HG03378 (cell line): ENCODE results near the gene F7.

Experiments used
- ATAC-seq: cut with Tn5 transposase; IDR thresholded peaks from one replicate; pipeline ENCODE4 v1.9.1; 2021; ENCODE audit warnings: mild to moderate bottlenecking, moderate library complexity; ENCODE audit not compliant: unreplicated experiment

Gene F7

GRCh38 chr13:113166681-113167080, 61.1 kb downstream of the F7 start:
- no peak for ATAC-seq

DNA sequence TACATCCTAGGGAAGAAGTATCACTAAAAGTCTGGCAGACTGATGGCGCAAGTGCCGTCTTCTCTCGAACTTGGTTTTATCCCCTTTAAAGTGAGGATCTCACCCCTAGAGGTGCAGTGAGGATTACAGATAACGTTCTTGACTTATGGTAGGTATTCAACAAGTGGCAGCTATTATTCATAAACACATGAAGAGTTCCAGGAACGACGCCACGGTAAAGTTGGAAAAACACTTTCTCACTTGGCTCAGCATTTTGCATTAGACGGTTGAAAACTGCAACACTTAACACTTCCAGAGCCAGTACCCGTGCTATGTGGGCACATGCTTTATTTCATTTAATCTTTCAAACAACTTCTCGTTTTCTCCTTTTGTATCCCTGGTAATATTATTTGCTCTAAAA, 61.6 kb downstream of the F7 start:
- ATAC-seq, result no peak

GRCh38 chr13:113167575-113167974, 62.0 kb downstream of the F7 start:
- no peak for ATAC-seq

DNA sequence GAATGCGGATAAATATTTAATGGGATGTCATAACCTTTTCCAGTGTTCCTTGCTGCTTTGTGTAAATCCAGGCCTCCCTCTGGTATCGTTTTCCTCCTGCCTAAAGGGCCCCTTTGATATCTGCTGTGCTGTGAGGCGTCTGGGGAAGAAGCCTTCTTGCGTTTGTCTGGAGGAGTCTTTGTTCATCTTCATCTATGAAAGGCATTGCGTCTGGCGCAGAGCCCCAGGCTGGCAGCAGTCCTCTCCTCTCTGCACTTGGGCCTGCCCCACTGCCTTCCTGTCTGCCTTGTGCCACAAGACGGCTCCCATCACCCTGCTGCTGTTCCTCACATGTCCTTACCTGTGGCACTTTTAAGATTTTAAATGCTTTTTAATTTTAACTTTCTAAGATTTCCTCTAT, 62.6 kb downstream of the F7 start:
- ATAC-seq, result no peak

GRCh38 chr13:113169277-113170272, 64.0 kb downstream of the F7 start:
- no peak for ATAC-seq
